Endodermal cell (in vitro differentiated cells): ENCODE results near the gene CHAF1A. TPM values are rescaled to one million over a fixed set of nuclear protein-coding genes. Genes with fewer than 3 reads are reported as not detected.

Experiments used
- DNase-seq: peaks from one replicate; pipeline ENCODE4 v3.0.0-alpha.2; 2017
- H3K27ac ChIP-seq: 2 replicates; pipeline ENCODE4 v1.5.1; 2013; ENCODE audit warnings: mild to moderate bottlenecking, low read depth, low read length, moderate library complexity
- H3K27me3 ChIP-seq: 2 replicates; pipeline ENCODE4 v1.6.1; 2013; ENCODE audit warnings: mild to moderate bottlenecking, low read length, moderate library complexity; ENCODE audit not compliant: insufficient read depth, control insufficient read depth, poor library complexity, severe bottlenecking
- H3K36me3 ChIP-seq: 2 replicates; pipeline ENCODE4 v1.7.0; 2013; ENCODE audit warnings: mild to moderate bottlenecking, low read length, moderate library complexity; ENCODE audit not compliant: control insufficient read depth, insufficient read depth
- H3K4me1 ChIP-seq: one replicate; pipeline ENCODE4 v1.7.0; 2013; ENCODE audit warnings: low read length; ENCODE audit not compliant: control insufficient read depth, insufficient read depth
- H3K4me3 ChIP-seq: 2 replicates; pipeline ENCODE4 v1.5.1; 2013; ENCODE audit warnings: mild to moderate bottlenecking, low read length, moderate library complexity
- H3K9ac ChIP-seq: 2 replicates; pipeline ENCODE4 v1.6.1; 2013; ENCODE audit warnings: mild to moderate bottlenecking, low read length, moderate library complexity; ENCODE audit not compliant: poor library complexity, severe bottlenecking; ENCODE audit errors: extremely low read depth
- H3K9me3 ChIP-seq: 2 replicates; pipeline ENCODE4 v1.6.1; 2013; ENCODE audit warnings: mild to moderate bottlenecking, low read length, moderate library complexity; ENCODE audit not compliant: control insufficient read depth
- H3K27ac Mint-ChIP-seq: 2 replicates; pipeline ENCODE4 v1.8.0; 2020; ENCODE audit warnings: mixed read lengths
- H3K27me3 Mint-ChIP-seq: 2 replicates; pipeline ENCODE4 v1.8.0; 2021; ENCODE audit warnings: mild to moderate bottlenecking, mixed read lengths; ENCODE audit not compliant: insufficient read depth
- H3K36me3 Mint-ChIP-seq: 2 replicates; pipeline ENCODE4 v1.8.0; 2020; ENCODE audit warnings: low read depth, mixed read lengths
- H3K4me1 Mint-ChIP-seq: 2 replicates; pipeline ENCODE4 v1.8.0; 2020; ENCODE audit warnings: mixed read lengths
- H3K4me3 Mint-ChIP-seq: 2 replicates; pipeline ENCODE4 v1.8.0; 2020; ENCODE audit warnings: mild to moderate bottlenecking, moderate library complexity, mixed read lengths
- H3K9me3 Mint-ChIP-seq: 2 replicates; pipeline ENCODE4 v1.8.0; 2020; ENCODE audit warnings: mild to moderate bottlenecking, mixed read lengths
- CTCF ChIP-seq: fragments of 200-600 bp; sonication (generic); conservative IDR thresholded peaks from 2 replicates; pipeline ENCODE4 v1.5.0; 2021; ENCODE audit warnings: antibody characterized with exemption, mild to moderate bottlenecking
- WGBS, 2 experiments: methylation state at CpG; one replicate each; pipeline versions ENCODE4 v1.1.5 to v1.1.7; 2013; ENCODE audit warnings: missing lambda C conversion rate in 2 of 2, mixed read lengths in 1 of 2; ENCODE audit not compliant: insufficient coverage in 1 of 2, insufficient read length in 1 of 2; 5-methylcytosine and 5-hydroxymethylcytosine counted together
- total RNA-seq, 2 donors: library from RNA; stranded (reverse); fragmentation: NEBNext Ultra II Directional in 1 of 2; extraction: Animal tissue kit (Norgen Biotek cat#: 25700) in 1 of 2; gene quantifications; 2 replicates in 1 of 2; 3 replicates in 1 of 2; pipeline ENCODE4 v1.2.1, GENCODE V29; 2021

The CHAF1A gene
- total RNA-seq, 2 donors from 2014 or later, result 70.7 to 76.9 TPM

- no peak overlapping the region for H3K4me3 Mint-ChIP-seq
- no peak overlapping the region for H3K4me3 ChIP-seq
- no peak for TF ChIP-seq CTCF
Measured at GRCh38 chr19:4367781-4368127, 34.7 kb upstream of the CHAF1A start.

GRCh38 chr19:4368128-4368820, 34.2 kb upstream of the CHAF1A start:
- no peak overlapping the region for H3K4me3 ChIP-seq
- Mint-ChIP-seq H3K36me3 (peaks cover 12% of the 10 kb centered on the region), H3K27me3 (no peaks in the 10 kb centered on the region), H3K4me3 (peak overlapping the region; percentile 10), H3K4me1 (peaks cover 11% of the 10 kb centered on the region), H3K27ac (peak overlapping the region; percentile 88), H3K9me3 (no peaks in the 10 kb centered on the region)
- H3K36me3 ChIP-seq, result peaks cover 17% of the 10 kb centered on the region
- TF ChIP-seq CTCF, result no peak
- H3K9me3 ChIP-seq, result no peaks in the 10 kb centered on the region
- DNase-seq, result peak; percentile 54
- H3K27me3 ChIP-seq, result no peaks in the 10 kb centered on the region
- H3K4me1 ChIP-seq, result no peaks in the 10 kb centered on the region
- 91 to 93% methylated on average over 11 to 19 of the region's 19 CpGs for WGBS, 2 experiments
- H3K9ac ChIP-seq, result no peak overlapping the region
- H3K27ac ChIP-seq, result no peak overlapping the region

More at GRCh38 chr19:4367781-4368127, 34.7 kb upstream of the CHAF1A start:
- no peaks in the 10 kb centered on the region for H3K27me3 Mint-ChIP-seq
- H3K9ac ChIP-seq, result no peak overlapping the region
- peak overlapping the region; percentile 65 for H3K27ac Mint-ChIP-seq
- H3K27ac ChIP-seq, result no peak overlapping the region
- no peak for DNase-seq
- H3K4me1 Mint-ChIP-seq, result peaks cover 11% of the 10 kb centered on the region
- no peaks in the 10 kb centered on the region for H3K27me3 ChIP-seq
- H3K9me3 ChIP-seq, result no peaks in the 10 kb centered on the region
- H3K36me3 Mint-ChIP-seq, result peaks cover 12% of the 10 kb centered on the region
- 94 to 100% methylated on average over 9 to 13 of the region's 13 CpGs for WGBS, 2 experiments
- no peaks in the 10 kb centered on the region for H3K4me1 ChIP-seq
- peaks cover 17% of the 10 kb centered on the region for H3K36me3 ChIP-seq
- H3K9me3 Mint-ChIP-seq, result no peaks in the 10 kb centered on the region

- peak overlapping the region; percentile 88 for H3K27ac Mint-ChIP-seq
- no peaks in the 10 kb centered on the region for H3K9me3 Mint-ChIP-seq
- Histone ChIP-seq H3K4me1 (no peaks in the 10 kb centered on the region), H3K27ac (peak overlapping the region; percentile 32), H3K9me3 (no peaks in the 10 kb centered on the region), H3K4me3 (no peak overlapping the region), H3K27me3 (no peaks in the 10 kb centered on the region), H3K9ac (no peak overlapping the region), H3K36me3 (peaks cover 17% of the 10 kb centered on the region)
- peak; percentile 86 for DNase-seq
- H3K27me3 Mint-ChIP-seq, result no peaks in the 10 kb centered on the region
- H3K36me3 Mint-ChIP-seq, result peaks cover 9% of the 10 kb centered on the region
- TF ChIP-seq CTCF, result no peak
- peaks cover 14% of the 10 kb centered on the region for H3K4me1 Mint-ChIP-seq
- peak overlapping the region; percentile 10 for H3K4me3 Mint-ChIP-seq
- 73 to 77% methylated on average over 11 to 25 of the region's 25 CpGs for WGBS, 2 experiments
Measured at GRCh38 chr19:4369109-4369887, 33.1 kb upstream of the CHAF1A start.
